GM23338 (cell line): ENCODE measurements around the gene SF3B3.

ENCODE experiments used
- CREB1 ChIP-seq: fragments of 250-450 bp; sonication (Bioruptor Pico); IDR thresholded peaks from 2 replicates; pipeline ENCODE4 v1.5.0; 2020; ENCODE audit warnings: low read depth, mild to moderate bottlenecking, moderate library complexity
- EZH2 ChIP-seq: fragments of 200-600 bp; sonication (generic); IDR thresholded peaks from one replicate; pipeline ENCODE4 v1.8.0; 2017; ENCODE audit warnings: antibody characterized with exemption, mild to moderate bottlenecking, low read depth; ENCODE audit not compliant: unreplicated experiment
- EZH2phosphoT487 ChIP-seq: fragments of 200-600 bp; sonication (generic); IDR thresholded peaks from one replicate; pipeline ENCODE4 v1.8.1; 2018; ENCODE audit warnings: antibody characterized with exemption; ENCODE audit not compliant: unreplicated experiment
- JUNB ChIP-seq: IDR thresholded peaks from one replicate; pipeline ENCODE4 v1.6.1; 2016; ENCODE audit warnings: antibody characterized with exemption; ENCODE audit not compliant: unreplicated experiment
- POLR2AphosphoS5 ChIP-seq: IDR thresholded peaks from 2 replicates; pipeline ENCODE4 v1.6.1; 2016; ENCODE audit warnings: antibody characterized with exemption, low read depth
- STAT1 ChIP-seq: IDR thresholded peaks from one replicate; pipeline ENCODE4 v1.6.1; 2016; ENCODE audit warnings: antibody characterized with exemption; ENCODE audit not compliant: unreplicated experiment
- ZNF331 ChIP-seq: fragments of 250-450 bp; sonication (Bioruptor Pico); IDR thresholded peaks from 2 replicates; pipeline ENCODE4 v1.5.0; 2020; ENCODE audit warnings: low read depth, mild to moderate bottlenecking, moderate library complexity
- TF ChIP-seq, protein P1 (sequence below), 2 experiments: fragments of 200-600 bp in 1 of 2; sonication (generic) in 1 of 2; conservative IDR thresholded peaks; 2 replicates each; pipeline versions ENCODE4 v1.5.1 to v1.6.1; 2016 to 2017; ENCODE audit warnings: antibody characterized with exemption in 2 of 2, low read depth in 2 of 2, mild to moderate bottlenecking in 2 of 2, moderate library complexity in 1 of 2
- TF ChIP-seq, protein P2 (sequence below): IDR thresholded peaks from 2 replicates; pipeline ENCODE4 v1.6.1; 2016; ENCODE audit warnings: antibody characterized with exemption
- TF ChIP-seq, protein P3 (sequence below): IDR thresholded peaks from one replicate; pipeline ENCODE4 v1.6.1; 2018; ENCODE audit warnings: antibody characterized with exemption; ENCODE audit not compliant: unreplicated experiment

DNA sequence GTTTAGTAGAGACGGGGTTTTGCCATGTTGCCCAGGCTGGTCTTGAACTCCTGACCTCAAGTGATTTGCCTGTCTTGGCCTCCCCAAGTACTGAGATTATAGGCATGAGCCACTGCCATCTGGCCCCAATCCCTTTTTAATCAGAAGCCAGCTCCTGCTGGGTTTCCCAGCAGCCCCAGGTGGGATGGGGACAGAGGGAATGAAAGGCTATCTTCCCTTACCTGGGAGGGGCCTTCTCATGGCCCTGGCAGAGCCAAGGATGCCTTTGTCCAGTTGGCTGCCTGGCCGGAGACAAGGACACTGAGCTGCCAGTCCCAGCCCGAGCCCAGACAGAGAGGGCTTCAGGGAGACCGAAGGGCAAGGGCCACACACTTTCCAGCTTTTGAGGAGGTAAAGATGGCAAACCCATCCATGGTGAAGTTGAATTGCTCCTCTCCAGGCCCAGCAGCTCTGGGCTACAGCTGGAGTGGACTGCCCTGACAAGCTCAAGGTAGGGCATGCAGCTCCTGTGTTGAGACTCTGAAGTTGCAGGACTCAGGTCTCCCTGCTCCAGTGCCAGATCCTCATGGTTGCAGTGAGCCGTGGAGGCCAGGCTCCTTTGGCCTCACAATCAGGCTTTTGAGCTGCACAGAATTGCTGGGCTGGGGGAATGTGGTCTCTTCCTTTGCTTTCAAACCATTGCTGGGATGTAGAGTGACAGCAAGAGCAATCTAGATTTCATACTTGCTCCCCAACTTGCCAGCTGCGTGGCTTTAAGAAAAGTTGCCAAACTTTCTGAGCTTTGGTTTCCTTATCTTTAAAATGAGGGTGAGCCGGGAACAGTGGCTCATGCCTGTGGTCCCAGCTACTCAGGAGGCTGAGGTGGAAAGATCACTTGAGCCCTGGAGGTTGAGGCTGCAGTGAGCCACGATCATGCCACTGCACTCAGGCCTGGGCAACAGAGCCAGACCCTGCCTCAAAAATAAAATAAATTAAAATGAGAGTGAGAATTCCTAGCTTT lies 78.3 kb downstream of the SF3B3 start:
- TF ChIP-seq, protein P1, sequence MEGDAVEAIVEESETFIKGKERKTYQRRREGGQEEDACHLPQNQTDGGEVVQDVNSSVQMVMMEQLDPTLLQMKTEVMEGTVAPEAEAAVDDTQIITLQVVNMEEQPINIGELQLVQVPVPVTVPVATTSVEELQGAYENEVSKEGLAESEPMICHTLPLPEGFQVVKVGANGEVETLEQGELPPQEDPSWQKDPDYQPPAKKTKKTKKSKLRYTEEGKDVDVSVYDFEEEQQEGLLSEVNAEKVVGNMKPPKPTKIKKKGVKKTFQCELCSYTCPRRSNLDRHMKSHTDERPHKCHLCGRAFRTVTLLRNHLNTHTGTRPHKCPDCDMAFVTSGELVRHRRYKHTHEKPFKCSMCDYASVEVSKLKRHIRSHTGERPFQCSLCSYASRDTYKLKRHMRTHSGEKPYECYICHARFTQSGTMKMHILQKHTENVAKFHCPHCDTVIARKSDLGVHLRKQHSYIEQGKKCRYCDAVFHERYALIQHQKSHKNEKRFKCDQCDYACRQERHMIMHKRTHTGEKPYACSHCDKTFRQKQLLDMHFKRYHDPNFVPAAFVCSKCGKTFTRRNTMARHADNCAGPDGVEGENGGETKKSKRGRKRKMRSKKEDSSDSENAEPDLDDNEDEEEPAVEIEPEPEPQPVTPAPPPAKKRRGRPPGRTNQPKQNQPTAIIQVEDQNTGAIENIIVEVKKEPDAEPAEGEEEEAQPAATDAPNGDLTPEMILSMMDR (conservative IDR thresholded peaks at IDR 0.05; ENCODE audit: low read depth in 2 of 2): no peak
- TF ChIP-seq EZH2 (no peak), POLR2AphosphoS5 (no peak), EZH2phosphoT487 (no peak), CREB1 (CRISPR knock-in tag) (no peak), ZNF331 (CRISPR knock-in tag) (no peak), STAT1 (no peak), JUNB (no peak)
- TF ChIP-seq, protein P2, sequence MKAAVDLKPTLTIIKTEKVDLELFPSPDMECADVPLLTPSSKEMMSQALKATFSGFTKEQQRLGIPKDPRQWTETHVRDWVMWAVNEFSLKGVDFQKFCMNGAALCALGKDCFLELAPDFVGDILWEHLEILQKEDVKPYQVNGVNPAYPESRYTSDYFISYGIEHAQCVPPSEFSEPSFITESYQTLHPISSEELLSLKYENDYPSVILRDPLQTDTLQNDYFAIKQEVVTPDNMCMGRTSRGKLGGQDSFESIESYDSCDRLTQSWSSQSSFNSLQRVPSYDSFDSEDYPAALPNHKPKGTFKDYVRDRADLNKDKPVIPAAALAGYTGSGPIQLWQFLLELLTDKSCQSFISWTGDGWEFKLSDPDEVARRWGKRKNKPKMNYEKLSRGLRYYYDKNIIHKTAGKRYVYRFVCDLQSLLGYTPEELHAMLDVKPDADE: no peak
- TF ChIP-seq, protein P3, sequence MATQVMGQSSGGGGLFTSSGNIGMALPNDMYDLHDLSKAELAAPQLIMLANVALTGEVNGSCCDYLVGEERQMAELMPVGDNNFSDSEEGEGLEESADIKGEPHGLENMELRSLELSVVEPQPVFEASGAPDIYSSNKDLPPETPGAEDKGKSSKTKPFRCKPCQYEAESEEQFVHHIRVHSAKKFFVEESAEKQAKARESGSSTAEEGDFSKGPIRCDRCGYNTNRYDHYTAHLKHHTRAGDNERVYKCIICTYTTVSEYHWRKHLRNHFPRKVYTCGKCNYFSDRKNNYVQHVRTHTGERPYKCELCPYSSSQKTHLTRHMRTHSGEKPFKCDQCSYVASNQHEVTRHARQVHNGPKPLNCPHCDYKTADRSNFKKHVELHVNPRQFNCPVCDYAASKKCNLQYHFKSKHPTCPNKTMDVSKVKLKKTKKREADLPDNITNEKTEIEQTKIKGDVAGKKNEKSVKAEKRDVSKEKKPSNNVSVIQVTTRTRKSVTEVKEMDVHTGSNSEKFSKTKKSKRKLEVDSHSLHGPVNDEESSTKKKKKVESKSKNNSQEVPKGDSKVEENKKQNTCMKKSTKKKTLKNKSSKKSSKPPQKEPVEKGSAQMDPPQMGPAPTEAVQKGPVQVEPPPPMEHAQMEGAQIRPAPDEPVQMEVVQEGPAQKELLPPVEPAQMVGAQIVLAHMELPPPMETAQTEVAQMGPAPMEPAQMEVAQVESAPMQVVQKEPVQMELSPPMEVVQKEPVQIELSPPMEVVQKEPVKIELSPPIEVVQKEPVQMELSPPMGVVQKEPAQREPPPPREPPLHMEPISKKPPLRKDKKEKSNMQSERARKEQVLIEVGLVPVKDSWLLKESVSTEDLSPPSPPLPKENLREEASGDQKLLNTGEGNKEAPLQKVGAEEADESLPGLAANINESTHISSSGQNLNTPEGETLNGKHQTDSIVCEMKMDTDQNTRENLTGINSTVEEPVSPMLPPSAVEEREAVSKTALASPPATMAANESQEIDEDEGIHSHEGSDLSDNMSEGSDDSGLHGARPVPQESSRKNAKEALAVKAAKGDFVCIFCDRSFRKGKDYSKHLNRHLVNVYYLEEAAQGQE: no peak
